HG02852 (cell line): Measurements from ENCODE around the gene LRRC75A.
"Not testable (repeated sequence)": the region's sequence is repeated elsewhere in the genome, so short reads cannot be mapped to it uniquely, and the experiment has no call there.

Experiments
- ATAC-seq: cut with Tn5 transposase; IDR thresholded peaks from one replicate; pipeline ENCODE4 v1.9.1; 2021; ENCODE audit warnings: mild to moderate bottlenecking, moderate library complexity; ENCODE audit not compliant: unreplicated experiment

Gene LRRC75A

DNA sequence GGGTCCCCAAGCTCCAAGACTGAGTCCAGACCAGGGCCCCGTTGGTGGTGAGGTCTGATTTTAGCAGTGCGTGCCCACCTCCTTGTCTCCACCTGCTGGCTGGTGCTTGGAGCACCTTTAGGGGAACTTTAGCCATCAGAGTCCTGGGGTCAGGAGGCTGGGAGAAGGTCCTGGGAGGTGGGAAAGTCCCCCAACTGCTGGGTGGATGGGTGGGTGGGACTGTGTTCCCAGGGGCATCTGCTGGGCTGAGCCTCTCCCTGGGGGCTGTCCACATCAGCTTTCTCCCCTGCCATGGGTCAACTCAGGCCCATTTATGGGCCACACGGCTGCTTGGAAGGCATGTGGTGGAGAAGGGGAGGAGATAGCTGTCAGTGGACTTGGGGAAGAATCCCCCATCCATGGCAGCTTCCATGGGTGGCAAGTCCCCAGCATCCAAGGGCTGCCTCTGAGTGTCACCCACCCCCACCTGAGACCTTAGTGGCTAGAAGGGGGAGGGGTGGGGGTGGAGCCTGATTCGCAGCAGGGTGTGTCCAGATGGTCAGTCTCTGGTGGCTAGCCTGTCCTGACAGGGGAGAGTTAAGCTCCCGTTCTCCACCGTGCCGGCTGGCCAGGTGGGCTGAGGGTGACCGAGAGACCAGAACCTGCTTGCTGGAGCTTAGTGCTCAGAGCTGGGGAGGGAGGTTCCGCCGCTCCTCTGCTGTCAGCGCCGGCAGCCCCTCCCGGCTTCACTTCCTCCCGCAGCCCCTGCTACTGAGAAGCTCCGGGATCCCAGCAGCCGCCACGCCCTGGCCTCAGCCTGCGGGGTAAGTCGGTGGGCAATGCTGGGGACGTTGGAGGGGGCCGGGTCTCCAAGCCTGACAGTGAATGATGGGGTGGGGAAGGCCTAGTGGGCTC is 76.7 kb downstream of the LRRC75A start, which contains the start of gene TRPV2:
TRPV2 (plus strand) TSS at position 541 of the 894 bp plus-strand sequence. CDS start 2,098 bp downstream, outside the sequence.
- no peak for ATAC-seq

DNA sequence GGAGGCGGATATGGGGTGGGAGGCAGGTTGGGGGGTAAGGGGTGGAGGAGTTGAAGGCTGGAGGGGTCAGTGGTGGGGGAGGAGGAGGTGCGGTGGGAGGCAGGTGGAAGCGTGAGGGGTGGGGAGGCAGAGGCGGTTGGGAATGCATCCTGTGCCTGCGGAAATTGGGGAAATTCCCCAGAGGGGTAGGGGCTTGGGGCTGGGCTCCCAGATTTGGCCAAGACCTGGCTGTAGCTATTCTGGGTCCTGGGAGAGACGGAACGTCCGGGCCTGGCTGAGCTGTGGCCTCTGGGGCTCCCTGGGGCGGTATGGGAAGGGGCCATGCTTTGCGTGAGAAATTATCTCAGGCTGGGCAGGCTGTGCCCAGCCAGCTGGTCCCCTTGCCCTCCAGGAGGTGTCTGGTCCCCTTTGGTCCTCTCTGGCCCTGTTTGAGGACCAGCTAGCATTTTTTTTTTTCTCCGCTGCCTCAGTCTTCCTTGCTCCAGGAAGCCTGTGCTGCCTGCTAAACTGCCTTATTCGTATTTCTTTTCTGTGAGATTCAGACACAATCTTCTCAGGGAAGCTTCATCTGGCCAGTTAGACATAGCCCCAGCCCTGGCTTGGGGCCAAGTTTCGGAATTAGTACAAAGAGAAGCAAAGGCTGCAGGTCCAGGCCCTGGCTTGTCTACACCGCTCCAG is 83.9 kb downstream of the LRRC75A start:
- ATAC-seq = peak; percentile 90

DNA sequence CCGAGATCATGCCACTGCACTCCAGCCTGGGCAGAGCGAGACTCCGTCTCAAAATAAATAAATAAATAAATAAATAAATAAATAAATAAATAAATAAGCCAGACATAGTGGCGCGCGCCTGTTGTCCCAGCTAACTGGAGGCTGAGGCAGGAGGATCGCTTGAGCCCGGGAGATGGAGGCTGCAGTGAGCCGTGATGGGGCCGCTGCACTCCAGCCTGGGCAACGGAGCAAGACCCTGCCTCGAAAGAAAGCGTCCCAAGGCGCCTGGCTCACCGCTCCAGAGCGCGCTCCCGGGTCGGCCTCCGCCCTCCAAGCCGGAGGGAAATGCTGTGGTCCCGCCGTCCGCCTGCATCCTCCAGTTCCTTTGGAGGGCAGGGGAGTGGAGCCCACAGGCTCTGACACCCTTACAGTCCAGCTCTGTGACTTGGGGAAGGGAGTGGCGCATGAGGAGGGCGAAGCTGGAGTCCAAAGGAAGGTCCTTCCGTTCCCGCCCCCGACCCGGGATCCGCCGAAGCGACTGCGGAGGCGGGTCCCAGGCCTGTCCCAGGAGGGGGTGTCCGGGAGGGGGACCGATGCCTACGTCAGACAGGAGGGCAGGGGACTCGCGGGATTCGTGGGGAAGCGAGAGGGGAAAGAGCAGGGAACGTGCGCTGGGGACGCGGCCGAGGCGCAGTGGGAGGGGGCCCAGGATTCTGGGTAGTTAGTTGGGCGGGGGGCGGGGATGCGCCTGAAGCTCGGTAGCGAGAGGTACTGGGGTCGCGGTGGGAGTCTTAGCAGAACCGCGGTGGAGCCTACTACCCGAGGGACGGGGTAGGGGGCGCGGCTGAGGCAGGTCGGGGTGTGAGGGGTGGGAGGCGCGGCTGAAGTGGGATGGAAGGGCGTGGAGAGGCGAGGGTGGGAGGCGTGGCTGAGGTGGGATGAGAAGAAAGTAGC is 85.0 kb downstream of the LRRC75A start:
- ATAC-seq = no peak

DNA sequence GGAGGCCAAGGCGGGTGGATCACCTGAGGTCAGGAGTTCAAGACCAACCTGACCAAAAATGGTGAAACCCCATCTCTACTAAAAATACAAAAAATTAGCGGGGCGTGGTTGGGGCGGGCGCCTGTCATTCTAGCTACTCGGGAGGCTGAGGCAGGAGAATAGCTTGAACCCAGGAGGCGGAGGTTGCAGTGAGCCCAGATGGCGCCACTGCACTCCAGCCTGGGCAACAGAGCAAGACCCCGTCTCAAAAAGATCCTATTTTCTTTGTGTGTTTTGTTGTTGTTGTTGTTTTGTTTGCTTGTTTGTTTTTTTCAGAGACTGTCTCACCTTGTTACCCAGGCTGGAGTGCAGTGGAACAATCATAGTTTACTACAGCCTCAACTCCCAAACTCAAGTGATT is 88.1 kb downstream of the LRRC75A start:
- not testable (repeated sequence) for ATAC-seq

DNA sequence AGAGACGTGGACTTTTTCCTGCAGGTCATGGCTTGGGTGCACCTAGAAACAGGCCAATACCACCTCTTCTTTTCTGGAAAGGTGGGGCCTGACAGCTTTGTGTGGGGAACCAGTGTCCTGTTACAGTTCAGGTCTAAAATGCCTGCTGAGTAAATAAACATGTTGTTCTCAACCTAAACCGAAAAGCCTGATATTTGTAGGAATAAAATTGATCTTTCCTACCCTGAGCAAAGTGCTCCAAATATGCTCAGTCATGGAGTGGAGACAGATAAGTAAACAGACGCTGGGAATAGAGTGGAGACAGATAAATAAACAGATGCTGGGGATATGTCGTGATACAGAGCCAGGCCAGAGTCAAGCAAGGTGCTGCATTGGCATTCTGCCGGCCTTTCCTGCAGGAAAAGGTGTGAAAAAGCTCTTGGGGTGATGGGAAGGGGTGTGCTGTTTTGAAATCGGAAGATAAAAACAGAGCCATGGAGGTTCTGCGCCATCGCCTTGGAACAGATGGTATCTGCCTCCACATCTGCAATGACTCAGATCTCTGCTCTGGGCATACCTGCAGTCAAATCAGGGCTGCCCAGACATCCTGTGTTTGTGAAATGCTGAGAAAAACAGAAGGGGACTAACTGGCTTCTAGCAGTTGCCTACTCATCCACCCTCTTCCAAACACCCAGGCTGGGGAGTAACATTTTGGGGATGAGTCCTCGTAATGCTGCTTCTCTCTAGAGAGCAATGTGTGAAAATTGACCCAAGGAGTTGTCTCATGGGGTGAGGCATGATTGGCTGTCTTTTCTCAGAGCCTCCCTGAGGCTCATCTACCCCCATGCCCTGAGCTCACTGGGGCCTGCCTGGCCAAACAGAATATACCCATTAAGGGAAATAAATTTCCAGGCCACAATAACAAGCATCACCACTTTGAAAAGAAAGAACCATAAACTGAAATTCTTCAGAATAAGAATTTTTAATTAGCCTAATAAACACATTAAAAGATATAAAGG is 93.4 kb downstream of the LRRC75A start:
- ATAC-seq = peak; percentile 64

DNA sequence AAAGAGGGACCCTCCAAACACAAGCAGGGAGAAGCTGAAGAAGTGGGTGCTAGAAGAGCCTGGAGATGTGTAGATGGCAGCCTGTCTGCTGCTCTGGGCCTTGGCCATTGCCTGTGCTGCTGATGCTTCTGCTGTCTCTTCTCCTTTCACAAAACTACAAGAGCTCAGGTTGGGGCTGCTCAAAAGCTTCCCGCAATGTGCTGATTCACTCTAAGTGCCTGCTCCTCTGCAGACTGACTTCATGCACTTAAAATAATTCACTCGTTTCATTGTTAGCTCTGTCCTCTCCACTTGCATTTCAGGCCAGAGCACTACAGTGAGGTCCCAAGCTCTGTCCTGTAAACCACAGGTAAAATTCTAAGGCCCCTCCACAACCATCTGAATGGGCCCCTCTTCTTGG is 95.3 kb downstream of the LRRC75A start:
- not testable (repeated sequence) for ATAC-seq

DNA sequence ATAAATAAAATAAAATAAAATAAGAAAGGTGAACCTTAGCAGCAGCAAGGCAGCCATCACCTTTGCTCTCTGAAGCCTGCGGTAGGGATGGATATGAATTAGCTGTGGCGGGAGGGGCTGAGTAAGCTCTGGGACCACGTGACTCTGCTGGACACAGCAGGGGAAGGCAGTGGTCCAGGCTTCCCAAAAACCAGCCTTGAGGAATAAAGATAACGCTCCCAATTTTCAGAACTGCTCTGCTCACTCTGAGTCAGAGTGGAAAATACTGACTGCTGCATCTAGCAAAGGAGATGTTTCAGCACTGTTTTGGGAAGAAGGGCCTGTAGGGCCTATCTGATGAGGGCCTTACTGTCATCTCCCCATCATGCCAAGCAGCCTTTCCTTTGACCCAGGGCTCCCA is 96.1 kb downstream of the LRRC75A start:
- not testable (repeated sequence) for ATAC-seq

DNA sequence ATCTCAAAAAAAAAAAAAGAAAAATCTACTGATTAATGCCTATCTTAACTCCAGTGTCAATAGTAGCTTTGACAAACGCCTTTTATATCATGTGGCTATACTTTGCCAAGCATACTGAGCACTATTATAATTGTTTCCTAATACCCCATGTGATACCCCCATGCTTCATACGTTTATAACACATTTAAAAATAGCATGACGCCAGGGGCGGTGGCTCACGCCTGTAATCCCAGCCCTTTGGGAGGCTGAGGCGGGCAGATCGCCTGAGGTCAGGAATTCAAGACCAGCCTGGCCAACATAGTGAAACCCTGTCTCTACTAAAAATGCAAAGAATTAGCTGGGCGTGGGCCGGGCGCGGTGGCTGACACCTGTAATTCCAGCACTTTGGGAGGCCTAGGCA is 99.5 kb downstream of the LRRC75A start:
- not testable (repeated sequence) for ATAC-seq
